Ishikawa (cell line): ENCODE measurements around the gene C16orf90.

ENCODE experiments used
- EGR1 ChIP-seq: IDR thresholded peaks from 2 replicates; pipeline ENCODE4 v1.6.1; 2012
- EP300 ChIP-seq: IDR thresholded peaks from 2 replicates; pipeline ENCODE4 v1.6.1; 2012; ENCODE audit warnings: borderline replicate concordance
- FOXM1 ChIP-seq: IDR thresholded peaks from 2 replicates; pipeline ENCODE4 v1.6.1; 2012; ENCODE audit warnings: low read depth, borderline replicate concordance
- REST ChIP-seq: IDR thresholded peaks from 2 replicates; pipeline ENCODE4 v1.6.1; 2012; ENCODE audit warnings: low read depth, mild to moderate bottlenecking
- USF1 ChIP-seq: IDR thresholded peaks from 2 replicates; pipeline ENCODE4 v1.6.1; 2012
- YY1 ChIP-seq: IDR thresholded peaks from 2 replicates; pipeline ENCODE4 v1.6.1; 2012; ENCODE audit warnings: low read depth

- TF ChIP-seq FOXM1 (no peak), REST (no peak), YY1 (no peak), USF1 (no peak), EGR1 (no peak), EP300 (no peak)
These were observed 13.4 kb upstream of the C16orf90 start for GRCh38 chr16:3508736-3509135.
